Astrocyte of the spinal cord (primary cell): ENCODE results near the gene MCRIP2.

Experiments used
- DNase-seq: peaks from one replicate; pipeline ENCODE4 v3.0.0; 2011; ENCODE audit warnings: low read depth, low spot score
- H3K4me3 ChIP-seq: 2 replicates; pipeline ENCODE4 v1.5.1; 2011; ENCODE audit warnings: low read depth, mild to moderate bottlenecking, low read length, moderate library complexity
- in situ Hi-C: cut with HindIII; loops from 2 replicates; pipeline ENCODE4 v1.10.0; 2017; ENCODE audit warnings: low sequenced_read_pairs
- TF ChIP-seq, protein P1 (sequence below): IDR thresholded peaks from 2 replicates; pipeline ENCODE4 v1.5.1; 2012; ENCODE audit warnings: low read depth, mild to moderate bottlenecking, low read length, inconsistent platforms

Gene MCRIP2

DNA sequence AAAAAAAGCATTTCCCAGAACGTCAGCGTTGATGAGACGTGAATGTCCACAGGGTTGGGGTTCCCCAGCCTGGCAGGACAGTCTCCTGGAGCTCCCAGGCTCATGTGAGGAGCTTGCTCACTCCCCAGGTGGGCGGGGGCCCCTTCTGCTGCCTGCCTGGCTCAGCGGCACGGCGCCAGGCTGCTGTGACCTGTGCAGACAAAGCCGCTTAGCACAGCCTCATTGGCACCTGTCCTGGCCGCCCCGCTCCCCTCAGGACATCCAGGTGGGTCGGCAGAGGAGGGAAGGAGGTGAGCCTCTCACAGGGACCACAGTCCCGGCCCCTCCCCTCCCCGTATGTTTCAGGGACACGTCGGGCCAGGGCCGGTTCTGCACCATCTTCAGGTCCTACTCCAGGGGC lies 23.8 kb upstream of the MCRIP2 start:
- TF ChIP-seq, protein P1, sequence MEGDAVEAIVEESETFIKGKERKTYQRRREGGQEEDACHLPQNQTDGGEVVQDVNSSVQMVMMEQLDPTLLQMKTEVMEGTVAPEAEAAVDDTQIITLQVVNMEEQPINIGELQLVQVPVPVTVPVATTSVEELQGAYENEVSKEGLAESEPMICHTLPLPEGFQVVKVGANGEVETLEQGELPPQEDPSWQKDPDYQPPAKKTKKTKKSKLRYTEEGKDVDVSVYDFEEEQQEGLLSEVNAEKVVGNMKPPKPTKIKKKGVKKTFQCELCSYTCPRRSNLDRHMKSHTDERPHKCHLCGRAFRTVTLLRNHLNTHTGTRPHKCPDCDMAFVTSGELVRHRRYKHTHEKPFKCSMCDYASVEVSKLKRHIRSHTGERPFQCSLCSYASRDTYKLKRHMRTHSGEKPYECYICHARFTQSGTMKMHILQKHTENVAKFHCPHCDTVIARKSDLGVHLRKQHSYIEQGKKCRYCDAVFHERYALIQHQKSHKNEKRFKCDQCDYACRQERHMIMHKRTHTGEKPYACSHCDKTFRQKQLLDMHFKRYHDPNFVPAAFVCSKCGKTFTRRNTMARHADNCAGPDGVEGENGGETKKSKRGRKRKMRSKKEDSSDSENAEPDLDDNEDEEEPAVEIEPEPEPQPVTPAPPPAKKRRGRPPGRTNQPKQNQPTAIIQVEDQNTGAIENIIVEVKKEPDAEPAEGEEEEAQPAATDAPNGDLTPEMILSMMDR, result no peak
- H3K4me3 ChIP-seq, result no peak overlapping the region
- in situ Hi-C loops, result no loop called here
- DNase-seq, result no peak

DNA sequence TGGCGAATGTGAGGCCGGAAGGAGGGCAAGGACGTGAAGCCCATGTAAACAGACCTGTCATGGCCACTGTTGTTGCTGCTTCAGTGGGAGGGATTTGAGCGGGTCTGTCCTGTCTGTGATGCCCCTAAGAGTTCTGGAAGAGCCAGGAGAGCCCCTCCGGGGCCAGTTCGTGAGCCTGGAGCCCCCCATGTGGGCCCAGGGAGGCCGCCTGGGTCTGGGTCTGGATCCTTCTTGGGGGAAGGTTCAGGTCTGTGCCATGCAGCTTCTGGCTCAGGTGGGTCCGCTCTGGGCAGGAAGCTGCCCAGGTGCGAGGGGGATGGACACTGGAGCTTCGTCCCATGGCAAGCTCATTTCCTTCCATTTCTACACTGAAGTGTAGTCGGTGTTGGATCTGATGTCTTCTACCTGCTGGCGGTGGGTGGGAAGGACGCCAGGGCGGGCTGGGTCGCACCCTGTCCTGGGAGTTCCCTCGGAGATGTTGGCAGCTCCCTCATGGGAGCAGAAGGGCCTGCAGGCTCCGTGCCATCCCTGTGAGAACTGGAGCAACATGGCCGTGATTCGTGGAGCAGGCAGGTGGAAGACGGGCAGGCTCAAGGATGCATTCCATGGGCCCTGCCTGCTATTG lies 22.0 kb upstream of the MCRIP2 start:
- in situ Hi-C loops, result no loop called here
- TF ChIP-seq, protein P1, result no peak
- no peak overlapping the region for H3K4me3 ChIP-seq
- no peak for DNase-seq

DNA sequence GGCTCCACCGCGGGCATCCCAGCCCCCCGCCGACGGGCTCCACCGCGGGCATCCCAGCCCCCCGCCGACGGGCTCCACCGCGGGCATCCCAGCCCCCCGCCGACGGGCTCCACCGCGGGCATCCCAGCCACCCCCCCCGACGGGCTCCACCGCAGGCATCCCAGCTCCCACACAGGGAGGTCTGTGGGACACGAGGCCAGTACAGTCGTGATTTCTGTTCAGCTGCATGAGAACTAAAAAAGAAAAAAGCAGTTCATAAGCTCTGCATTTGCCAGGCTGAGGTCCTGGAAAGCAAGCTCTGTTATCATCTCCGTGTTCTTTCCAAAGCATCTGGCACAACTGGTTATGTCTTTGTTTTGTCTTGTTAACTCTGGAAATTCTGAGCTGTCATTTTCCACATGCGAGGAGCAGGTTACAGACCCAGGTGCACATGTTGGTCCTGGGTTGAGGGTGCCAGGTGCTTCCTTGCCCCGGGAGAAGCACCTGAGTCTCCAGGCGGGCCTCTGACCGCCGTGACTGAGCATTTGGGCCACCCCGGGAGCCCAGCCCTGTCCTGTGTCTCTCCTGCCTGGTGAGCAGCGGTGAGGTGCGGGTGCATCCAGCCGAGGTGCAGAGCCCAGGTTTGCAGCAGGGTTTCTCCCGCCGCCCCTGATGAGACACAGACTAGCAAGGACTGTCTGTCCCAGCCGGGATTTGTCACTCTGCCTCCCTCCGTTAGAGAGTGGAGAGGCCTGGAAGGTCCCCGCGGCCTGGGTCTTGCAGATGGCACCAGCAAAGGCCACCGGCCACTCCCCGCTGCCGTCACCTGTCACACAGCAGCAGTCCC lies 20.7 kb upstream of the MCRIP2 start:
- H3K4me3 ChIP-seq, result no peak overlapping the region

DNA sequence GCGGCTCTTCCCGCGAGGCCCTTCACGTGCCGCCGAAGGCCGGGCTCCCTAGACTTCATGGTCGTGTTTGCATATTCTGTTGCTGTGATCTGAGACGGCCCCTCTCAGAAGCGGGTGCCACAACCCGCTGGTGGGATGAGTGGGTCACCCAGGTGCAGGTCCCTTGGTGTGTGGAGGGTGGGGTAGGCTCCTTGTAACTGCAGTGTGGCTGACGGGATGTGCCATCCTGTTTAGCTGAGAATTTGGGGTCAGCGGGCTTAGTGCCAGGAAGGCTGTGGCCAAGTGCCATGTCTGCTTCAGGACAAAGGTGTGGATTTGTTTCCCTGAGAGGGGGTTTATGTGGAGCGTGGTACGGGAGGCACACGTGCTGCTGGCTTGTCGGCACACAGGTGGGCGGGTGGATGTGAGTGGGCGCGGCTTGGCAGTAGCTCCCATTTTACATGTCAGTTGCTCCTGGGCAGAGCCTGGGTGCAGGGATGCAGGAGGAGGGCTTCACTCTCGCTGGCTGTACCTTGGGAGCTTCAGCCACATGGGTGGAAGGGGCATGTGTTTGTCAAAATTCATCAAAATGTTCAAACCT lies 20.0 kb upstream of the MCRIP2 start:
- no peak overlapping the region for H3K4me3 ChIP-seq
- in situ Hi-C loops, result no loop called here
- TF ChIP-seq, protein P1, result no peak
- no peak for DNase-seq

More for the DNA sequence above, 20.7 kb upstream of the MCRIP2 start:
- in situ Hi-C loops, result no loop called here
- no peak for DNase-seq
- TF ChIP-seq, protein P1, result no peak

DNA sequence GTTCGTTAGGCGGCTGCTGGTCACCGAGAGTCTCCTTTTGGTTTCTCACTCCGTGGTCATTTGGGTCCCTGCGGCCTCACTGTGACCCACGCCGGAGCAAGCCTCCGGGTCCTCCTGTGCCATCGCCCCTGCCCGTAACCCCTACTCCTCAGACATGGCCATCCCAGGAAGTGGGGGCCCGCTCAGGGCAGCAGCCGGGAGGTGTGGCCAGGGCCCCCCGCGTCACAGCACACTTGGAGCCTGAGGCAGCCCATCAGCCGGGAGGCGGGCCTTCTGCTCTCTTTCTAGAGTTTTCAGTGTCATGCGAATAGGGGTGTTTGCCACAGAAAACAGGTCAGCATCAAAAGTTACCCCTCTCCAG lies 18.7 kb upstream of the MCRIP2 start:
- in situ Hi-C loops, result no loop called here
- no peak overlapping the region for H3K4me3 ChIP-seq
- no peak for DNase-seq
- TF ChIP-seq, protein P1, result no peak

DNA sequence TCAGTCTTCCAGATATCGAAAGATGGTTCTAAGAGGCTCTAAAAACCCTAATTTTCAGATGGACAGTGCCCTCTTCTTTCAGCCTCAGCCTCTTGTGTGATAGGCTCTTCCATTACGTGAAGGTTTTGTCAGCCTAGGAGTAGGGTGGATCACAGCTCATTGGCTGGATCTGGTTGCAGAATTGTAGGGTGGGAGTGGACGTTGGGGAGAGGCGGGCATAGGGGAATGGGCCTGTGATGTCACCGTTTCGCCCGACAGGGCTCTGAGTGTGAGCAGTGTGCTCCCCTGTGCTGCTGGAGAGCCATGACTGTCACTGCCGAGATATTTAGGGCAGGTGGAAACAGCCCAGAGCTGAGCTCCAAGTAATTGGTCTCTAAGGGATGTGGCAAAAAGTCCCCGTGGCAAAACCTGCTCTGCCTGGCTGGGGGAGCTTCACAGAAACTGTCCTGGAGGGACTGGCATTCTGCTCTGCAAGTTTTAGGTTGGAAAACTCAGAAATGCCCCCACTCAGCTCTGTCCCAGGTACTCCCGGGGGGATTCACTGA lies 17.0 kb upstream of the MCRIP2 start:
- TF ChIP-seq, protein P1, result no peak
- in situ Hi-C loops, result no loop called here
- no peak for DNase-seq

More for the DNA sequence above, 17.0 kb upstream of the MCRIP2 start:
- H3K4me3 ChIP-seq, result no peak overlapping the region
